NT2/D1 (cell line): Measurements from ENCODE around the gene ALOX5.
"Not testable (repeated sequence)": the region's sequence is repeated elsewhere in the genome, so short reads cannot be mapped to it uniquely, and the experiment has no call there.

ENCODE experiments used
- DNase-seq: peaks from one replicate; pipeline ENCODE4 v3.0.0-alpha.2; 2011; ENCODE audit warnings: low read depth, low spot score
- H3K27me3 ChIP-seq: 2 replicates; pipeline ENCODE4 v1.6.0; 2011; ENCODE audit warnings: mild to moderate bottlenecking; ENCODE audit not compliant: insufficient read length, insufficient read depth
- H3K36me3 ChIP-seq: 2 replicates; pipeline ENCODE4 v1.6.1; 2011; ENCODE audit warnings: mild to moderate bottlenecking, low read length, mixed read lengths; ENCODE audit not compliant: insufficient read depth, insufficient read length
- H3K4me1 ChIP-seq: 2 replicates; pipeline ENCODE4 v1.5.1; 2011; ENCODE audit not compliant: insufficient read depth, insufficient read length
- H3K4me3 ChIP-seq: 2 replicates; pipeline ENCODE4 v1.5.1; 2011; ENCODE audit warnings: low read depth; ENCODE audit not compliant: insufficient read length
- H3K9ac ChIP-seq: 2 replicates; pipeline ENCODE4 v1.6.0; 2011; ENCODE audit warnings: low read depth; ENCODE audit not compliant: insufficient read length
- H3K9me3 ChIP-seq: 2 replicates; pipeline ENCODE4 v1.5.1; 2011; ENCODE audit warnings: mild to moderate bottlenecking, low read length; ENCODE audit not compliant: insufficient read depth
- SUZ12 ChIP-seq: IDR thresholded peaks from 2 replicates; pipeline ENCODE4 v1.6.1; 2011; ENCODE audit not compliant: insufficient read length, insufficient read depth; ENCODE audit errors: extremely low read depth
- YY1 ChIP-seq: IDR thresholded peaks from 2 replicates; pipeline ENCODE4 v1.6.1; 2011; ENCODE audit not compliant: insufficient read length, insufficient read depth
- ZNF274 ChIP-seq: IDR thresholded peaks from 2 replicates; pipeline ENCODE4 v1.6.1; 2011; ENCODE audit warnings: mild to moderate bottlenecking, low read depth, low read length

Gene ALOX5

GRCh38 chr10:45403151-45403550 is 29.1 kb downstream of the ALOX5 start:
- no peak for DNase-seq
- Histone ChIP-seq H3K9ac (no peak overlapping the region), H3K9me3 (no peaks in the 10 kb centered on the region), H3K36me3 (no peaks in the 10 kb centered on the region), H3K4me1 (peaks cover 2% of the 10 kb centered on the region), H3K4me3 (no peak overlapping the region), H3K27me3 (no peaks in the 10 kb centered on the region)
- TF ChIP-seq ZNF274 (no peak), SUZ12 (no peak), YY1 (no peak)

- H3K4me3 ChIP-seq = no peak overlapping the region
- no peaks in the 10 kb centered on the region; the same call in 1 of the 2 replicates for H3K9me3 ChIP-seq
- TF ChIP-seq YY1 (no peak), SUZ12 (no peak), ZNF274 (no peak)
- no peak overlapping the region for H3K9ac ChIP-seq
- DNase-seq = no peak
- no peaks in the 10 kb centered on the region for H3K36me3 ChIP-seq
- H3K4me1 ChIP-seq = peaks cover 2% of the 10 kb centered on the region
- H3K27me3 ChIP-seq = no peaks in the 10 kb centered on the region
Measured at GRCh38 chr10:45404087-45404769, 30.2 kb downstream of the ALOX5 start.

- Histone ChIP-seq H3K9ac (no peak overlapping the region), H3K36me3 (no peaks in the 10 kb centered on the region), H3K27me3 (no peaks in the 10 kb centered on the region), H3K4me3 (no peak overlapping the region), H3K4me1 (peaks cover 2% of the 10 kb centered on the region), H3K9me3 (no peaks in the 10 kb centered on the region; the same call in 1 of the 2 replicates)
- TF ChIP-seq YY1 = no peak
- TF ChIP-seq SUZ12 = no peak
- no peak for TF ChIP-seq ZNF274
- no peak for DNase-seq
Measured at GRCh38 chr10:45404770-45405120, 30.7 kb downstream of the ALOX5 start.

GRCh38 chr10:45407542-45407941 is 33.5 kb downstream of the ALOX5 start:
- Histone ChIP-seq H3K27me3 (no peaks in the 10 kb centered on the region), H3K9ac (no peak overlapping the region), H3K4me1 (peaks cover 2% of the 10 kb centered on the region), H3K4me3 (no peak overlapping the region), H3K36me3 (no peaks in the 10 kb centered on the region), H3K9me3 (no peaks in the 10 kb centered on the region; the same call in 1 of the 2 replicates)
- DNase-seq = no peak
- no peak for TF ChIP-seq SUZ12

GRCh38 chr10:45408421-45409319 is 34.7 kb downstream of the ALOX5 start:
- Histone ChIP-seq H3K4me3 (no peak overlapping the region), H3K27me3 (no peaks in the 10 kb centered on the region)

GRCh38 chr10:45409347-45409746 is 35.3 kb downstream of the ALOX5 start:
- not testable (repeated sequence) for H3K27me3 ChIP-seq, H3K9ac ChIP-seq, H3K9me3 ChIP-seq, H3K4me1 ChIP-seq, H3K4me3 ChIP-seq, H3K36me3 ChIP-seq, DNase-seq

More at GRCh38 chr10:45408421-45409319, 34.7 kb downstream of the ALOX5 start:
- H3K4me1 ChIP-seq = peaks cover 2% of the 10 kb centered on the region
- H3K9me3 ChIP-seq = no peaks in the 10 kb centered on the region; the same call in 1 of the 2 replicates
- H3K9ac ChIP-seq = no peak overlapping the region
- TF ChIP-seq YY1 = no peak
- TF ChIP-seq SUZ12 = no peak
- TF ChIP-seq ZNF274 = no peak
- no peaks in the 10 kb centered on the region for H3K36me3 ChIP-seq
- DNase-seq = no peak

- H3K36me3 ChIP-seq = no peaks in the 10 kb centered on the region
- no peak overlapping the region for H3K9ac ChIP-seq
- H3K27me3 ChIP-seq = no peaks in the 10 kb centered on the region
- peaks cover 2% of the 10 kb centered on the region for H3K4me1 ChIP-seq
- no peak overlapping the region for H3K4me3 ChIP-seq
- DNase-seq = no peak
- TF ChIP-seq YY1 (no peak), SUZ12 (no peak), ZNF274 (no peak)
- no peaks in the 10 kb centered on the region; the same call in 1 of the 2 replicates for H3K9me3 ChIP-seq
Measured at GRCh38 chr10:45409782-45410181, 35.8 kb downstream of the ALOX5 start.
